GM21515 (cell line): ENCODE measurements around the gene PTGR3.

Source experiments
- ATAC-seq: cut with Tn5 transposase; IDR thresholded peaks from one replicate; pipeline ENCODE4 v1.9.1; 2021; ENCODE audit not compliant: unreplicated experiment

PTGR3 gene

GRCh38 chr18:75235896-75236295 is 27.0 kb upstream of the PTGR3 start:
- ATAC-seq: no peak

DNA sequence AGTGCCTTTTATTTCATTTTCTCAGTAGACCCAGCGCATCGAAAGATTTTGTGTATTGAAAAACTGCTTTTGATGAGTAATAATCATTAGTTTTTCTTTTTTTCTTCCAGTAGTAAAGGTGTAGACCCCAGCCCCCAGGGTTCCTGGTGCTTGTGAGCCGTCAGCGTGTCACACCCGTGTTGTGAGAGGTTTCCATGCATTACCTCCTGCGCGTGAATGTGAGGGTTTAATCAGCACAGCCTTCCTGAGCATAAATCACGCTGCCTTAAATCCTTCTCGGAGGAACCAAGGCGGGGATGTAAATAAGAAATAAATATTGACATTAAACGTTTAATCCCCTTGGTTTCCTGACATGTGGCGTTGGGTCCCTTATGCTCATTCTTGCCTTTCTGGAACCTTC is 26.0 kb upstream of the PTGR3 start:
- no peak for ATAC-seq

DNA sequence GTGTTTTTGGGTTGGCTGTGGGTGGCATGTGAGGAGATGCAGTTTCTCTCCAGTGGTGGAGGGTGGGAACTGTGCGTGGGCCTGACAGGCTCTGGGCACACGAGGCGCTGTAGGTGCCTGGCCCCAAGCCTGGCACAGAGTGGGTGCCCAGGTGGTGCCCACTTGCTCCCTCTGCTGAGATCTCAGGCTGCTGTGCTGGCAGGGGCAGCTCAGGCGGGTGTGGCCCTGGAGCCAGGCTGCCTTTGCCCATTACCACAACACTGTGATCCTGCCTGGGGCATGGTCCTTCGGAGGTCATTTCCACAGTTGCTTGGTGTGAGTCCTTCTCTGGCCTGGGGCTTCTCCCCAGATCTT is 22.1 kb upstream of the PTGR3 start:
- ATAC-seq: no peak

- ATAC-seq: no peak
These were observed 21.5 kb upstream of the PTGR3 start for GRCh38 chr18:75230163-75231052.

- ATAC-seq: no peak
These were observed 20.5 kb upstream of the PTGR3 start for GRCh38 chr18:75229437-75229836.

- no peak for ATAC-seq
These were observed 20.0 kb upstream of the PTGR3 start for GRCh38 chr18:75228967-75229366.

DNA sequence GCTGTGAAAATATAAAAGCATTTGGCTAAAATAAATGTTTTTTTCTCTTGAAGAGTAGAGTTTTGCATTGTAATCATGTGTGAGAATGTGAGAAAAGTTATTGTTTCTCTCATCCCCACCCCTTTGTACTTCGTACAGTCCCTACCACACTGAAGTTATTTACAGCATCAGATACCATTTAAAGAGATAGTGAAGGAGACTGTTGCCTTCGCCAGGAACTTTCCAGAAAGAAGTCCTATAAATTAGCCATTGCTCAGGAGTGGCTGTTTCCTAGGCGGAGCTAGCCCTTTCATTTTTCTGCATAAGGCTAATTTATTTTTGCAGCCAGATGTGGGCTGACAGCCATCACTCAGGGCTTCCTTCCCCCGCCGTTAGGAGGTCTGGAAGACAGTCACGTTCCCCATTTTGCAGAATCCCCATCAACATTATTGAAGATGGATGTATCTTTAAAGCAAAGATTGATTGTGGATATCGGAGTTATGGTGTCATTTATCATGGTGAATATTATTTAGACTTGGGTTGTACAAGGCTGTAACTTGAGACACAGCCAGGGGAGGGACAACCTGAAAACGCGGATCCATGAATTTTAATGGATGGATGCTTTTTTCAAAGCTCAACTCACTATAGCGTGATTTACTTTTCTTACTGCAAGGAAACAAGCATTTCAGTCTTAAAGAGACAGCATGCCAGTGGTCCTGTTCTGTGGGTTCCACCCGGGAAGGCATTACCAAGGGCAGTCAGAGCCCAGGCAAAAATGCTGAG is 18.8 kb upstream of the PTGR3 start:
- ATAC-seq: no peak

DNA sequence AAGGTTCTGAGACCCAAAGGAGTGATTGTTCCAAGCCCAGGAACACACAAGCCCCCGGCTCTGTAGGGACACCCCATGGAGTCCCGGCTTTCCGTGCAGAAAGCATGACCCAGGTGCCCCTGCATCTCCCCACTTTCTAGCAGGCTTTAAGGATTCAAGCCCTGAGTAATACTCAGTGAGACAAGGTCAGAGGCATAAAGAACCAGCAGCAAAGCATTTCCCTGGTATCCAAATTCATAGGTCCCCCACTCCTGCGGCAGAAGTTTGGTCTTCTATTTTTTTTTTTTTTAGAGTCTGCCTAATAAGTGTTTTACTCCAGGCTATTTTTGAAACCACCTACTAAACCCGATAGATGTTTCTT is 18.0 kb upstream of the PTGR3 start:
- ATAC-seq: no peak

GRCh38 chr18:75226286-75226955 is 17.5 kb upstream of the PTGR3 start:
- no peak for ATAC-seq

DNA sequence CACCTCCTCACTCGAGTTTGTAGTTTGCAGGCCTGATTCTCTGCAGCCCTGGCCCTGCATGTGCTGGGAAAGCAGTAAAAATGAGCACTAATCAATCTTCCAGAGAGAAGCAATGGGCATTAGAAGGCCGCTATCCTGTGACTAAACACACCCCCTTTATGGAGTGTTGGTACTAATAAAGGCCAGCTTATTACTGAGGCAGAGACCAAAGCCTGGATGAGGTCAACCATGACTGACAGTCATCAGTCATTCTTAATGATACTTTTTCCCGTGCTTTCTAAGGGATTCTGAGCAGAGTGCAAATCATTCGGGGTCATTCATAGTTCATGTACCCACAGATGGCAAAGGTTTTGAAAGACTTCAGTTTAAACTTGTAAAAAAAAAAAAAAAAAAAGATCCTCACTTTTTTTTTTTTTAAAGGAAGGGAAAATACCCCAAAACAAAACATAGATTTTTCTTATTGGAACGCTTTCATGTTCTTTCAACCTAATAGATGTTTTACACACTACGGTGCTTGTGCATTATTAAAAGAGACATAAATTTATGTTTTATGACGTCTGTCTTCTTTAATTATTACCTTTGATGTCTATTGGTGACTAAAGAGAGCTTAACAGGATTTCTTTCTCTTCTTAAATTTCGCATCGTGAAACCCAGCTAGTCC is 14.9 kb upstream of the PTGR3 start:
- no peak for ATAC-seq

DNA sequence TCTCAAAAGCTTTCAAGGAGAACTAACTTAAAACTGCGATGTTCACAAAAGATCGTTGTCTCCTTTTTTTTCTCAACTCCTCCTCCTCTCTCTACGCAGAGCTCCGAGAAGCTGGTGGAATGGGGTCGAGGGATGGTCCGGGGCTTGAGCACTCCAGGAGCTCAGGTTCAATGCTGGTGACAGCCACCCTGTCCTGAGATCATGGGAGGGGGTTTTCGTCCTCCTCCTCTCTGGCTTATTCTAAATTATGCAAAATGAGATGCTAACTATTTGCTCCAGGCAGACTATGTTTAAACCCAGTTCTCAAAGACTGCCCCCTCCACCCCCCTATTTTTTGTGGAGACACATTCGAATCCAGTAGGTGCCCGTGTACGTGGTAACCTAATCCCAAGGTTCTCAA is 13.5 kb upstream of the PTGR3 start:
- ATAC-seq: no peak

- ATAC-seq: no peak
These were observed 13.0 kb upstream of the PTGR3 start for GRCh38 chr18:75221897-75222296.

- no peak for ATAC-seq
These were observed 12.5 kb upstream of the PTGR3 start for GRCh38 chr18:75221397-75221796.

DNA sequence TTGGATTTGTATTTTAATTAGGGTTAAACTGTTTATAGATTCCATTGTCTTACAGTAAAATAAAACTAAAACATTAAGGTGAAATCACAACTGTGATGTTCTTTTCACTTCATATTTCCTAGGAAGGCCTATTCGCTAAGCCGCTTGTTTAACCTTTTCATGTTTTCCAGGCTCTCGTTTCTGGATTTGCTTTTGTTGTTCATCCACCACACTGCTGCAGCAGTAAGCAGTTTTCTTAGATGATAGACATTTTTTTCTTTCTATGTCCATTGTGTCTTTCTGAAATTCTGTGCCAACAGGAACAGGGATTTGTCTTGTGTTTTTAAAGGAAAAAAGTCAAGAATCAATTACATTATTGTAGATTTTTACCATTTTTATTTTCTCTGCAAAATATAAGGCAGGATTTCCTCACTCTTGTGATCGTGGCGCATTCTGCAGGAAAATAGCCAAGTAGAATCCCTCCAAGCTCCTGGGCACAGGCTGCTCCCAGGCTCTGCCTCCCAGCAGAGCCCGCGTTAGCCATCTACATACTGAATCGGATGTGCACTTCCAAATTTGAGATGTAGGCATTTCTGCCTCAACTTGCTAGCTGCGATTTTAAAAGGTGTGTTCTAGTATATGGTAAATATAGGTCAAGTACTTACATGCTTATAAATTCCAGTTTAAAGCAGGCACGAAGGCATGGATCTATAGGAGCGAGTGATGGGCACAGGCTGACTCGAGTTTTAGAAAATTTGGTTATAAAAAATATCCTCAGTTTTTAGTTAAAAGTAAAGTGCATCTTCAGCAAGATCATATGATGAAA is 11.8 kb upstream of the PTGR3 start:
- ATAC-seq: no peak

DNA sequence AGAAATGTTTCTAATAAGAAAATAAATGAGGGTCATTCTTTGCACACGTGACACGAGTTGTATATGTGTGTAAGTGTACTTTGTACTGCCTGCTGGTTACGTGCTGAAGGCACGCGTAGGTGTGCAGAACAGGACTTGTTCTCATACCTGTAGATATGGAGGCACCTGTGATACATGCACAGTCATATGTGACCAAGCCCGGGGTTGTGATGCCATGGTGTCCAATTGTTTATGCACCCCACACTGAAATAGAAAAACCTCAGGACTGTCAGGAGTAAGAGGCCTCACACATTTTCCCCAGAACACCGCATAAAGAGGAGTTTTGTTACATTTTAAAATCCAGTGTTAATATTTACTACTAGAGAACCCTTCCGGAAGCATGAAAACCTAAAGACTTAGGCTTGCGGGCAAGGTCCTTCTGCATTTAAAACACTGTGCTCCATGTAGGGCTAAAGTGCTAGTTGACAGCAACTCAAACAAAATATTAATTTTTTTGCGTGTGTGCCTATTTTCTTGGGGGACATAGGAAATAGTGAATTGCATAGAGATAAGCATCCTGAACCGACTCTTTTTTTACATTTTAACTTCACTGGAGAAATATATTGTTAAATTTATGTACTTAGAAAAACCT is 10.9 kb upstream of the PTGR3 start:
- no peak for ATAC-seq

DNA sequence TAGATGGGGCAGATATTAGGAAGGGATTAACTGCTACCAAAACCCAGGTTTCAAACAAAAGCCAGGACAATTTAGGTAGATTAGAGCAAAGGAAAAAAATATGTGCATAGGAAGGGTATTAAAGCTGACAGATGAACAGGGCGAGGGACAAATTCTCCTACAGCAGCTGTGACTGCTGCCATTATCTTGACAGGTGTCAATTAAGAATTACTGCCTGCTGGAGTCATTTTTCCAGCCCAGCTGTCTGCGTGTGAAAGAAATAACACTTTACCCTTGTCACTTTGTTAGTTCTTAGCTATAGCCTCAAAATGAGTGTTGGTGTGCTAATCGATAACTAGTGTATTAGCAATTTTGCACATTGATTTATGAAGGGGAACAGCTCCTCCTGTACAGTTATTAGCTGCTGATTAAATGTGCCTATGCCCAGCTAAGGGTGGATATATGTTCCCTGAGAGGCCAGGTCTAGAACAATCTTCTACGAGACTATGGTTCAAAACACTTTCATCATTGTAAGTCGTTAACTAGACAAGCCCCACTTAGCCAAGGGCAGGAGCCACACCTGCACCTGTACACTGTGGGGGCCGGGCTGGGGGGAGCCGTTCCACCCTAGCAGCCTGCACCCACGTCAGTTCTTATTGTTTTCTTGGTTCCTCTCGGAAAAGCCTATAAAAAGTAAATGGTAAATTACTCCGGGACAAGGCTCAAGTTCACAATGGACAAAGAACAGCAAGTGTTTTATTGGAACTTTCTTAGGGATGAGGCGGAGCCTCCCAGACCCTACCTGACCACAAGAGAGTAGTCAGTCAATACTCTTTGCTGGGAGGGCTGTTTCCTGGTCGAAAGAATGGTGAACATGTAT is 9.4 kb upstream of the PTGR3 start:
- no peak for ATAC-seq

DNA sequence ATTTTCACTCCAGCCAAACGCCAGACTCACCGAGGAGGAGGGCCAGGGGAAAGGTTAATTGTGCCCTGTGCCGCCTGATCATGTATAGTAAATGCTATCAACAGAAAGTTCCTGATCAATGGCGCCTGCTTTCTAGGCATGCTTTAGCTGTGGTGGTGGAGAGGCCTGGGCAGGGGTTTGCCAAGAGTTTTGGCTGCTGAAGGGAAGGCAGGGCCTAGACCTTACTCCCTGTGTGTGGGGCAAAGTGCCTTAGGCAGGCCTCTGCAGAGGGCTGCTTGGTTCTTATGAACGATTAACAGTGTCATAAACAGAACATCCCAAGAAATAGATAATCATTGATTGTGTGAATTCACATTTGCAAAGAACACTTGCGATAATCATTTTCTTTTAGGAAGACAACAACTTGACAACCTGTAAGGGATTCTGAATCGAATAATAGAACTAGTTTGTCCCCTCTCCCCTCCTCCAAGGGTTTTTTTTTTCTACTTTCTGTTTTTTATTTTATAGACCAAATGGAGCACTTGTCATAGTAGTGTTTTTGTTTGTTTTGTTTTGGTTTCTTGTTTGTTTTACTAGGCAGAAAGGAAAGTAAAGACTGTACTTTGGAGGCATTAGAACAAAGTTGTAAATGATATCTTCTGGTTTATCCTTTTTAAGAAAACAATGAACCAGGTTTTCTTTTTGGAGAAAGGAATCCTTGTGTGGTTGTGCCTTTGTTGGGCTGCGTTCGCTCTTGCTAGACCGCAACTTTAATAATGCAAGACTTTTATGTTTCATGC is 8.2 kb upstream of the PTGR3 start:
- no peak for ATAC-seq

- ATAC-seq: no peak
These were observed 7.4 kb upstream of the PTGR3 start for GRCh38 chr18:75216212-75216910.
